Activated CD8-positive, alpha-beta memory T cell treated with anti-CD3 and anti-CD28 coated beads for 24 hours (primary cell): ENCODE results near the gene PPP2R2C.

Source experiments
- DNase-seq: peaks from one replicate; pipeline ENCODE4 v3.0.0-alpha.2; 2020

The PPP2R2C gene

DNA sequence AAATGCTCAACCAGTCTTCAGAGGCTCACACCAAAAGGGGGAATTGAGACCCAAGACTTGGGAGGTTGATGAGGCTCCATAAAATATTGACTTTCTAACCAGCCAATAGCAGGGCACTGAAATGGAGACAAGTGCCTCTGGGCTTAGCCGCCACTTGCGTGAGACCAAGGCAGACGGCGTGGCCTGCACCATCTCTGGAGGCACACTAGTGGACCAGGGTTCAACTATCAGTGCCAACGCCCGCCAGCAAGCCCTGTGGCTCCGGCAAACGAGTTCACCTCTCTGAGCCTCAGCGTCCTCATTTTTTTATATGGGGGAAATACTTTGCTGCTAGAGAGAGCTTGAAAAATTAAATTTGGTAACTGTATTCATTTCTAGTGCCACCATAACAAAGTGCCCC is 50.3 kb downstream of the PPP2R2C start:
- DNase-seq: no peak

- no peak for DNase-seq
Measured at GRCh38 chr4:6421397-6421796, 51.0 kb downstream of the PPP2R2C start.

DNA sequence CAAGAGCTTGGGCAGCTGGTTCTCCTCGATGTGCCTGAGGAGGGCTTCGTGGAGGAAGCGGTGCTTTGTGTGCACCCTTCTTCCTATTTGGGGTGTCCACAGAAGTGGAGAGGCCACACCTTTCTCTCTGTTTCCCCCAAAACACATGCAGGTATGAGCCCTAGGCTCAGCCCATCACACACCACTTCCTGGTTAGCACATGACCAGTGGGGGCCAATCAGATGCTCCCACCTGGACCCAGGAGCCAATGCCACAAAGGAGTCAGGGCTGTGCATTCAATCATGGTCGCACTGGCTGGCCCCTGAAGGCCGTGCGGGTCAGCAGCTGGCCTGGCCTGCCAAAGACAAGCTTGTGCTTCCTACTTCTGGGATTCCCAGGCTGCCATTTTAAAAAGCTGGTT is 51.4 kb downstream of the PPP2R2C start:
- DNase-seq: no peak

GRCh38 chr4:6420036-6420435 is 52.4 kb downstream of the PPP2R2C start:
- no peak for DNase-seq

DNA sequence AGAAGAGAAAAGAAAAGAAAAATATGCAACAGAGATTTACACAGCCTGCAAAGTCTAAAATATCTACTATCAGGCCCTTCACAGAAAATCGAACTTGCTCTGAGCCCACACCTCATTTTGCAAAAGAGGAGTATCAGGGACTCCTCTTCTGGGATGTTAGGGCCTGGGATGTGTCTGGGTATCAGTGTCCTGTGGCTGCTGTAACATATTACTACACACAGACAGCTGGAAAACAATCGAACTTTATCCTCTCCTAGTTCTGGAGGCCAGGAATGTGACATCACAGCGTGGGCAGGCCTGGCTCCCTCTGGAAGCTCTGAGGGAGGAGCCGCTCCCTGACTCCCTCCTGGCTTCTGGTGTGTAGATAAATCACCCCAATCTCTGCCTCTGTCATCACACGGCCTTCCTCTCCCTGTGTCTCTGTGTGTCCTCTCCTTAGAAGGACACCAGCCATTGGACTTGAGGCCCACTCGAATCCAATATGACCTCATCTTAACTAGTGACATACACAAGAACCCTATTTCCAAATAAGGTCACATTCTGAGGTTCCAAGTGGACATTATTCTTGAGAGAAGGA is 52.9 kb downstream of the PPP2R2C start:
- no peak for DNase-seq

- no peak for DNase-seq
Measured at GRCh38 chr4:6418193-6418755, 54.1 kb downstream of the PPP2R2C start.

GRCh38 chr4:6417516-6418050 is 54.8 kb downstream of the PPP2R2C start:
- DNase-seq: no peak

- DNase-seq: no peak
Measured at GRCh38 chr4:6416518-6417286, 55.7 kb downstream of the PPP2R2C start.

GRCh38 chr4:6415031-6415705 is 57.2 kb downstream of the PPP2R2C start:
- DNase-seq: no peak

DNA sequence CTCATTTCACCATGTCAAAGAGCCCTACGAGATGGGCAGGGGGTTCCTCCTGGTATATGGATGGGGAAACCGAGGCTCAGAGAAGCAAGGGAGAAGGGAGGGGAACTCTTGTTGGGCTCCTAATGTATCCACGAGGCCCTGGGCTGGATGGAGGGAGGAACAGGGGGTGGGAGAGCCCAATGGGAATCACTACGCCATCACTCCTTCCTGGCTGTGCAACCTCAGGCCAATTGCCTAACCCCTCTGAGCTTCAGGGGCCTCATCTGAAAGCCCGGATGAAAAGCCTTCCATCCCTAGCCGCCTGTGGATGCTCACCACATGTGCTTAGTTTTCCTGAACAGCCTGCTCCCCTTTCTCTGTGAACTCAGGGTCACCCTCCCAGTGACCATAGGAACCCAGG is 57.8 kb downstream of the PPP2R2C start:
- no peak for DNase-seq

DNA sequence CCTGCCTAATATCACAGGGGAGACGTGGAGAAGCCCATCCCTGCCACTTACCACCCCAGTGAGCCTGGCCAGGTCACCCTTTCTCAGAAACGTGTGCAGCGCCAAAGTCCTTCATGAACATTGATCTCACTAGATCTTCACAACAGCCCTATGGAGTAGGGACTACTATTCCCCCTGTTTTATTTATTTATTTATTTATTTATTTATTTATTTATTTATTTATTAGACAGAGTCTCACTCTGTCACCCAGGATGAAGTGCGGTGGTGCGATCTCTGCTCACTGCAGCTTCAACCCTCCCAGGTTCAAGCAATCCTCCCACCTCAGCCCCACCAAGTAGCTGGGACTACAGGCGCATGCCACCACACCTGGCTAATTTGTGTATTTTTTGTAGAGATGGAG is 61.8 kb downstream of the PPP2R2C start:
- DNase-seq: no peak

DNA sequence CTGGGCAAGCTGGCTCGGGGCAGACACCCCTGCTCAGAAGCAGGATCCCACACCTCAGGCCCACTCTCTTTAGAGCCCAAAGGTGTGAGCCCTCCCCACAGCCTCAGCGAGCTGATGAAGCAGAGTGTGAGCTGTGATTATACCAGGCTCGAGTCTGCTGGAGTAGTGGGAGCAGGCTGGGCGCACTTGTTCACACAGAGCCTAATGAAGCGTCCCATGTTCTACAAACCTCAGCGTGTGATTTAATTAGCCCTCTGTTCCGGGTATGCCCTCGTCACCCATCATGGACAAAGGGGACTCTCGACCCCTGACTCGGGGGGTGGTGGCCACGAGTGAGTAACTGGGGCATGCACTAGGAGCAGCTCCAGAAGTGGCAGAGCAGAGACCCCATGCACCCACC is 62.3 kb downstream of the PPP2R2C start:
- DNase-seq: no peak

- no peak for DNase-seq
Measured at GRCh38 chr4:6409381-6409780, 63.0 kb downstream of the PPP2R2C start.

DNA sequence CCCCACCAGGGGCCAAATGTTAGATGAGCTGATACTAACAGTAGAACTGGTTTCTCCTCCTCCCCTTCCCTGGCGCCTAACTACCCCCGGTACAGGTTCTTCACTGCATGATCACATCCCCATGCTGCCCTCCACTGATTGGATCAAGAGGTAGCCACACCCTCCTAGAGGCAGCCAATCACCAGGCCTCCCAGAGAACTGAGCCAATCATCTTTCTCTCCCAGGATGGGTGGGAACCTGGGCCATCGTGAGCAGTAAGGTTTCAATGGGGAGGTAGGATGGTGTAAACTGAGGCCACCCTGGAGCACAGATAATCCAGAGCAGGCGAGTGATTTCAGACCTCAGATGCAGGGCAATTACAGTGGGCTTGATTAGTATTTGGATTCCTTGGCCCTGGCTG is 64.2 kb downstream of the PPP2R2C start:
- no peak for DNase-seq

DNA sequence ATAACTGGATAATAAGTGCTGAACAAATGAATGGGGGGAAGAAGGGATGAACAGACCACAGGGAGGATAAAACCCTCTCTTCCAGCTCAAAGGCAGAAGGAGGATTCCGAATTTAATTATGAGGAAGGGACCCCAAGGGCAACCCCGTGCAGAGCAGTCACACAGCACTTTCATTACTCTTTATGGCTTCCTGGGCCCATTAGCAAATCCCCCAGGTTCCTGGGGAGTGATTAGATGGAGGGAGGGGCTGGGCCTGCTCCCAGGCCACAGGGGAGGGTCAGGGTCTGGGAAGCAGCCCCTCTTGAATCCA is 67.1 kb downstream of the PPP2R2C start:
- no peak for DNase-seq

DNA sequence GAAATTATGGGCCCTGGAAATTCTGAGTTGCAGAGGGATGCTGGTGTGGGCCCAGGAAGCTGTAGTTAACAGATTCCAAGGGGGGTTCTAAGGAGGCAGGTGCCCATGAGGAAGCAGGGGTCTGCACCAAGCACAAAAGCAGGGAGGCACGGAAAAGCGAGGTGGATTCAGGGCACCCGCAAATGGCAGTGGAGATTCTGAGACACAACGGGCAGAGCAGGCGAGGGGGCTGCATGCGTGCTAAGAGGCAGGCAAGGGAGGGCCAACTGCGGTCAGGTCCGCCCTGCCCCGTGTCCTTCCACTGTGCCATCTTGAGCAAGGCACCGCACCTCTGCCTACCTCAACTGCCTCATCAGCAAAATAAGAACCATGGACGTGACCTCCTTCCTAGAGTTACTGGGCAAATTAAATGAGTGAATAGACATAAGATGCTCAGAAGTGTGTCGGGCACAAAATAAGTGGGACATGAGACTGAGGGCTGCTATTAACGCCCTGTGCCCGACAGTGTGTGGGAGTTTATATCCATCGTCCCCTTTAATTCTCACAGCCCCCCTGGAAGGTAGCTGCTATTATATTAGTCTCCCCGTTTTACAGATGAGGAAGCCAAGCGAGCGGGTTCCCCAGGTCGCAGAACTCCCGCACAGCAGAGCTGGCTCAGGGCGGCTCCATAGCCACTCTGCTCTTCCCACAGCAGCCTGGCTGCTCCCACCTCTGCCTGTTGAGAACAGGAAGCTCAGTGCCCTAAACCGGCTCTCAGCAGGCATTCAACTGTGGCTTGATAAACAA is 67.6 kb downstream of the PPP2R2C start:
- no peak for DNase-seq

GRCh38 chr4:6403400-6403685 is 69.1 kb downstream of the PPP2R2C start:
- no peak for DNase-seq

GRCh38 chr4:6402566-6403399 is 69.6 kb downstream of the PPP2R2C start:
- no peak for DNase-seq

GRCh38 chr4:6401797-6402196 is 70.6 kb downstream of the PPP2R2C start:
- no peak for DNase-seq

DNA sequence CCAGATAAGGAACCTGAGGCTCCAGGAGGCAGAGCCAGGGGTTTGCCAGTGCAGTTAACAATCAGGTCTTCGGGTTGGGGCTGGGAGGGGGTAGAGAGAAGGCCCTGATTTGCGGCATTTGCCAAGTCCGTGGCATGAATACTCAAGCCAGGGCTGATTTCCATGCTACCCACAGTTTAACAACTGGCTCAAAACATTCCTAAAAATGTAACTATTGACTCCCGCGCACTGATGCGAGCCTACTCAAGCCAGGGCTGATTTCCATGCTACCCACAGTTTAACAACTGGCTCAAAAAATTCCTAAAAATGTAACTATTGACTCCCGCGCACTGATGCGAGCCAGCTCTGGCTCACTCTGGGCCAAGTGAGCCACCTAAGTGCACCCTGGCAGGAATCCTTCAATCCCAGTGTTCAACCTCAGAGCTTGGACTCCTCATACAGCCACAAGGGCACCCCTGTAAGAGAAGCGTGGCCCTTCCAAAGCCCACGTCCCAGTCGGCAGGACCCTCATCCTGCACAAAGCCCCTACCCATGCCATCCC is 75.6 kb downstream of the PPP2R2C start:
- no peak for DNase-seq

DNA sequence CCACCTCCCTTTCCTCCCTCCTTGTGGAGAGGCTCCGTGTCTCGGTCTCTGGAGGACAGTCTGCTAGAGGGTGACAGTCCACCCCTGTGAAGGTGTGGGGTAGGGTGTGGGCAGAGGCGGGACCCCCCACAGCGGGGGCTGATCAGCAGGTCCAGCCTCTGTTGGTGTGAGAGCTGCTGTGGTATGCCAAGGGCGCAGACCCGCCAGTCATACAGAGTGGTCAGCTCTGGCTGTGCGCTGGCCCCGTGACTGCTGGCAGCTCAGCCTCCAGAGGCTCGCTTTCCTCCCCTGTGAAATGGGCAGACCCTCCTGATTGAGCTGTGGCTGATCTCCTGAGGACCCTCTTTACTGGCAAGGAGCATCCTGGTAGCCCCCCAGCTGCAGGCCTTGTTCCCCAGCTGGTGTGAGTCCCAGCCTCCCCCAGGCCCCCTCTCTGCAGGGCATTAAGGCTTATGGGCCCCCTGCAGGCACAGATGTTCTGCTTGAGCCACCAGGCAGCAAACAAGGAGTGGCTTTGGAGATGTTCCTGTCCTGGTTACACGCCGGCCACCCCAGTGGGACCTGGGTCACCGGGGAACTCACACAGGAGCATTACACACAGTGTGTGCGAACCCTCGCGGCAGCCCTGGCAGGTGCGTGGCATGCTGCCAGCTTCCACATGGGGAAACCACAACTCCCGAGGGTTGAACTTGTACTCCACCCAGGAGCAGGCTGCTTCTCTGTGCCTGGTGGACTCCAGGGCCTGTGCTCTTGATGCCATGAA is 76.8 kb downstream of the PPP2R2C start:
- DNase-seq: no peak
